Mucosa of descending colon (tissue), 3 donors: Measurements from ENCODE around the gene LRCOL1. TPM values are rescaled to one million over a fixed set of nuclear protein-coding genes. Genes with fewer than 3 reads are reported as not detected.

Source experiments
- ATAC-seq: fragments of 200-7000 bp; cut with Tn5 transposase; one replicate; pipeline ENCODE4 v1.9.1; 2020; ENCODE audit warnings: mild to moderate bottlenecking, moderate library complexity
- DNase-seq, 3 donors: peaks; one replicate each; pipeline ENCODE4 v3.0.0-alpha.2; 2020
- H3K36me3 ChIP-seq: fragments of 200-600 bp; one replicate; pipeline ENCODE4 v1.8.0; 2021; ENCODE audit warnings: low read depth, mild to moderate bottlenecking
- H3K4me1 ChIP-seq: fragments of 200-600 bp; one replicate; pipeline ENCODE4 v1.8.0; 2021; ENCODE audit warnings: low read depth, mild to moderate bottlenecking
- H3K4me3 ChIP-seq: fragments of 200-600 bp; one replicate; pipeline ENCODE4 v1.8.0; 2021; ENCODE audit warnings: mild to moderate bottlenecking
- H3K9me3 ChIP-seq: fragments of 200-600 bp; one replicate; pipeline ENCODE4 v1.8.0; 2021; ENCODE audit warnings: mild to moderate bottlenecking
- intact Hi-C, 2 donors: fragments of 100-400 bp; cut with DNase I in 1 of 2; cut with micrococcal nuclease in 1 of 2; formaldehyde crosslinking; loops; one replicate each; pipeline versions ENCODE4 v1.11.0 to v1.11.1; 2022; cut with DNase I, micrococcal nuclease
- total RNA-seq, 3 donors: library from RNA; stranded (reverse); fragmentation: NEBNext Ultra II Directional in 2 of 3; extraction: Animal tissue kit (Norgen Biotek cat#: 25700) in 2 of 3; gene quantifications; one replicate each; pipeline versions ENCODE4 v1.2.1 to v1.2.4, GENCODE V29; 2021 to 2023
- TF ChIP-seq, protein P1 (sequence below): fragments of 200-600 bp; IDR thresholded peaks from one replicate; pipeline ENCODE4 v1.8.0; 2022; ENCODE audit warnings: antibody characterized with exemption, mild to moderate bottlenecking
- donor health status: DM: no; HTN: no; CAD: no; lungs with moderate emphysema.
- donor health status: DM: no; HTN: no; CAD: no.
- donor health status: DM: no; HTN: yes; CAD: no.

LRCOL1 gene
- total RNA-seq, 3 donors from 2014 or later, result not detected

DNA sequence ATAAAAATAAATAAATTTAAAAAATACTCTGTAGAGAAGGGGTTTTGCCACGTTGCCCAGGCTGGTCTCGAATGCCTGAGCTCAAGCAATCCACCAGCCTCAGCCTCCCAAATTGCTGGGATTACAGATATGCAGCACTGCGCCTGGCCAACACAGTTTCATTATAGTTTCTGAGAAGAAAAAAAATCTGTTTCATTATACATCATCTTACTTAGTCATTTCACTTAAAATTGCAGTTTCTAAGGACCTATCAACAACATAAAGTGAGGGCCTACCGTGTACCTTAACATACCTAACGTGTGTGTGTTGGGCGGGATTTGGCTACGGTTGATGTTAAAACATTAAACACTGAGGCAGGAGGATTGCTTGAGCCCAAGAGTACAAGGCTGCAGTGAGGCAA, 36.5 kb upstream of the LRCOL1 start:
- ATAC-seq (no peak), DNase-seq (no peak)
- Histone ChIP-seq H3K36me3 (no peaks in the 10 kb centered on the region), H3K9me3 (no peaks in the 10 kb centered on the region), H3K4me3 (no peak overlapping the region), H3K4me1 (no peaks in the 10 kb centered on the region)
- TF ChIP-seq, protein P1, sequence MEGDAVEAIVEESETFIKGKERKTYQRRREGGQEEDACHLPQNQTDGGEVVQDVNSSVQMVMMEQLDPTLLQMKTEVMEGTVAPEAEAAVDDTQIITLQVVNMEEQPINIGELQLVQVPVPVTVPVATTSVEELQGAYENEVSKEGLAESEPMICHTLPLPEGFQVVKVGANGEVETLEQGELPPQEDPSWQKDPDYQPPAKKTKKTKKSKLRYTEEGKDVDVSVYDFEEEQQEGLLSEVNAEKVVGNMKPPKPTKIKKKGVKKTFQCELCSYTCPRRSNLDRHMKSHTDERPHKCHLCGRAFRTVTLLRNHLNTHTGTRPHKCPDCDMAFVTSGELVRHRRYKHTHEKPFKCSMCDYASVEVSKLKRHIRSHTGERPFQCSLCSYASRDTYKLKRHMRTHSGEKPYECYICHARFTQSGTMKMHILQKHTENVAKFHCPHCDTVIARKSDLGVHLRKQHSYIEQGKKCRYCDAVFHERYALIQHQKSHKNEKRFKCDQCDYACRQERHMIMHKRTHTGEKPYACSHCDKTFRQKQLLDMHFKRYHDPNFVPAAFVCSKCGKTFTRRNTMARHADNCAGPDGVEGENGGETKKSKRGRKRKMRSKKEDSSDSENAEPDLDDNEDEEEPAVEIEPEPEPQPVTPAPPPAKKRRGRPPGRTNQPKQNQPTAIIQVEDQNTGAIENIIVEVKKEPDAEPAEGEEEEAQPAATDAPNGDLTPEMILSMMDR, result no peak
- intact Hi-C loops, result no loop called here

DNA sequence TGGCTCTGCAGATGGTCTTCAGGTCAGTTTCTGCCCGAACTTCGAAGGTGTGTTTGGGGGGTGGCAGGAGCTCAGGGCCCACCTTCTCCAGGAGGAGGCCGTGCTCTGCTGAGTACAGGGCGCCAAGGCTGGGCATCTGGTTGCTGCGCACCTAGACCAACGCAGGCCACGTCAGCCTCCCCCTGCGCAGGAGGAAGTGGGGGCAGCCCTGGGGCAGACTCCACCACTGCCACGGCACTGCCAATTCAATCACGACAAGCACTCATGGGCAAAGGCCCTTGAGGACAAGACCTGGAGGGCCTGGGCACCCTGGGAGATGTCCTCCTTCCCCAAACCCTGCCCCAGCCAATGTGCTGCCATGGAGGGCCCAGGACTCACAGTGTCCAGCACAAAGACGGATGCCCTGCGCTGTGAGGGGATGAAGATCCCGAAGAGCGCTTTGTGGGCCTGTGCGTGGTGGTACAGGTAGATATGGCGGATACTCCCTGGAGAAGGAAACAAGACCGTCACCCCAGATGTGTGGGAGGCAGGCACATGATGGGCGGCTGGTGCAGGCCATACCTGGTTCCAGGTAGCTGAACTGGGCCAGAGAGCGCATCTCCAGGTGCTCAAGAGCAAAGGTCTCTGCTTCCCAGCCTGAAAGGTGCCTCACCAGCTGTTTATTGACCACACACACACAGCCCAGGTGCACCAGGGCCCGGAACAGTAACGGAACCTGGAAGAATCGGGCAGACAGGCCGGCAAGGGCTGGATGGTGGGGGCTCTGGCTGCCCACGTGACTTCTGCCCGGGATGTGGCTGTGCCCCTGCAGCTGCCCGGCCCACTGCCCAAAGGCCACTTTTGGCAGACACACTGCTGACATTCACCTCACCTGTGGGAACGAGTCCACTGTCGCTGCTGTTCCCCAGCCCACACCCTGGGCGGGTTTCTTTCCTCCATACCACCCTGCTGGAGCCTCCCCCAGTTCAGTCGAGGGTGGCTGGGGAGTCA, 32.8 kb upstream of the LRCOL1 start:
- no peaks in the 10 kb centered on the region for H3K36me3 ChIP-seq
- DNase-seq, result no peak

DNA sequence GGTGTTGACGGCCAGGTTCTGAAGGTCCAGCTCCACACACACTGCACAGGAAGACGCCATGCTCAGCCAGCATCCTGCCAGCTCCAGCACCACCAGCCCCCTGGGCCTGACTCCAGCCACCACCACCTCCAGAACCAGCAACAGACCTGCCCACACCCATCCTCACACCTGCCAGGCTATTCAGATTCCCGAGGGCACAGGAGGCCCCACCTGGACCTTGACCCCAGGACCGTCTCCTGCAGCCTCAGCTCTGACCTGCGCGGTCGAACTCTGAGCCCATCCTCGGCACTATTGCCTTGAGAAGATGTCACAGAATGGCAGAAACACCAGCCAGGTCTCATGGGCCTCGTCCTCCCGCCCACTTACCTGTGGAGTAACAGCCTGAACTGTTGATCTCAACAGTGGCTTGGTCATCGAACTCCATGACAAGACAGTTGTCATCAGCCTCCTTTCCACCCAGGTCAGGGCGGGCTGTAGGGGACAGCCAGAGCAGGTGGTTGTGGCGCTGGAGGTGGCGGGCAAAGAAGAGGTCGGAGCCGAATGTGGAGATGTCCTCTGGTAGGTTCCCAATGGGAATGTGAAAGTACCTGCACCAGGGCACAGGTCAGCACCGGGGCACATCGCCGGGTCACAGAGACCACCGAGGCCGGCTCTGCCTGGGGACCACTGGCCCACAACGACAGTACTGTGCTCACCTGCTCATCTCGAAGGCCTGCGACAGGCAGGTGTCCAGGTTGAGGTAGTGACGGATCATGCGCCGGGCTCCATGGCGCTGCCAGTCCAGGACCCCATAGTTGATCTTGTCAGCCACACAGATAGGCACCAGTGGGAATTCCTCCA, 31.6 kb upstream of the LRCOL1 start:
- intact Hi-C loops, result no loop called here
- DNase-seq (no peak), ATAC-seq (no peak)
- Histone ChIP-seq H3K36me3 (no peaks in the 10 kb centered on the region), H3K4me3 (no peak overlapping the region), H3K9me3 (no peaks in the 10 kb centered on the region), H3K4me1 (no peaks in the 10 kb centered on the region)
- TF ChIP-seq, protein P1, result no peak

More for the DNA sequence above, 32.8 kb upstream of the LRCOL1 start:
- no peak for ATAC-seq
- intact Hi-C loops, result no loop called here
- Histone ChIP-seq H3K4me1 (no peaks in the 10 kb centered on the region), H3K9me3 (no peaks in the 10 kb centered on the region), H3K4me3 (no peak overlapping the region)
- TF ChIP-seq, protein P1, result no peak

DNA sequence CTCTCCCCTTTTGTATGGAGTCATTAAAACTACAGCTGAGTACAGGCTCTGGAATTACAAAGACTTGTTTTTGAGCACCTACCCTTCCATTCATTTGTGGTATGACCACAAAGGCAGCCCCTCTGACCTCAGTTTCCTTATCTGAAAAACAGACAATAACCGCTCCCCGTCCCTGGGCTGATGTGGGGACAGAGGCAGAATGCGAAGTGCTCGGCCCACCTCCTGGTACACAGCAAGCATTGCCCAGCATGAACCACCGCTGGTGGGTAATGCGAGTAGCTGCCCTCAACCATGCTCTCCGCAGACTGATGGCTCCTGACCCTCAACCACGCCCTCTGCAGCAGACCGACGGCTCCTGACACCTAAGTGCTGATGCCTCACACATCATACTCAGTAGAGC, 30.6 kb upstream of the LRCOL1 start:
- no peak for ATAC-seq
- Histone ChIP-seq H3K36me3 (no peaks in the 10 kb centered on the region), H3K4me3 (no peak overlapping the region), H3K9me3 (no peaks in the 10 kb centered on the region), H3K4me1 (no peaks in the 10 kb centered on the region)
- TF ChIP-seq, protein P1, result no peak
- intact Hi-C loops, result no loop called here
- DNase-seq, result no peak

DNA sequence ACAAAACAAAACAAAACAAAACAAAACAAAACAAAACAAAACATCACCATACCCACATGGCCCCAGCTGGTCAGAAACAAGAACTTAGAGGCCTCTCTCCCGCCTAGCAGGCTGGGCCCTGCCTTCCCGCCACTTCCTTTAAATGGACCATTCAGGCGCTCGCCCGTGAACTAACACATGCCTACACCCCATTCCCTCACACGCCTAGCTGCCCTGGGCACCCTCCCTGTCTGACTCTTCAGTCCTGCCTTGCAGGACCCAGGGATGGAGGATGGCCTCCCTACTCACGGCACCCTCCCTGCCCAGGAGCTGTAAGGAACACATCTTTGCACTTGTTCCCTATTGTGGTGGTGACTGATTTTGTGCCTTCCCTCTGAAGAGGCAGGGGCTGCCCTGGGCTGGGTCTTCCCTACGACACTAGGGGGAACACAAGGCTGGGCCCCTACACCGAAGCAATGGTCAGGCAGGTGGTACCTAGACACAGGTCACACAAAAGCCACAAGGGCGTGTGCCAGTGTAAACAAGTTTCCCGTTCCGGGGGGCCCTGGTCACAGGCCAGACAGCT, 29.7 kb upstream of the LRCOL1 start:
- no peaks in the 10 kb centered on the region for H3K4me1 ChIP-seq
- no peak overlapping the region for H3K4me3 ChIP-seq
- intact Hi-C loops, result no loop called here
- H3K9me3 ChIP-seq, result no peaks in the 10 kb centered on the region
- TF ChIP-seq, protein P1, result no peak
- no peak for ATAC-seq
- no peak for DNase-seq
- H3K36me3 ChIP-seq, result no peaks in the 10 kb centered on the region
